DMS79 (cell line): ENCODE measurements around the gene IL3.

Experiments used
- DNase-seq: peaks from one replicate; lab custom pipeline; 2025; lab: John Stamatoyannopoulos, UW

Gene IL3

GRCh38 chr5:132026516-132027008 is 33.9 kb upstream of the IL3 start:
- DNase-seq = no peak

- DNase-seq = no peak
Measured at GRCh38 chr5:132027027-132027426, 33.4 kb upstream of the IL3 start.

GRCh38 chr5:132029609-132030330 is 30.7 kb upstream of the IL3 start:
- no peak for DNase-seq

- no peak for DNase-seq
Measured at GRCh38 chr5:132030610-132031009, 29.8 kb upstream of the IL3 start.

GRCh38 chr5:132032196-132032595 is 28.3 kb upstream of the IL3 start:
- no peak for DNase-seq

GRCh38 chr5:132033122-132033521 is 27.3 kb upstream of the IL3 start:
- DNase-seq = no peak

GRCh38 chr5:132037353-132037752 is 23.1 kb upstream of the IL3 start:
- no peak for DNase-seq

- DNase-seq = no peak
Measured at GRCh38 chr5:132044207-132044606, 16.2 kb upstream of the IL3 start.

GRCh38 chr5:132046880-132047299 is 13.6 kb upstream of the IL3 start:
- DNase-seq = no peak

GRCh38 chr5:132049093-132049492 is 11.4 kb upstream of the IL3 start:
- DNase-seq = no peak

GRCh38 chr5:132049559-132049958 is 10.9 kb upstream of the IL3 start:
- DNase-seq = no peak

- no peak for DNase-seq
Measured at GRCh38 chr5:132050136-132050535, 10.3 kb upstream of the IL3 start.

GRCh38 chr5:132050661-132051552 is 9.5 kb upstream of the IL3 start:
- DNase-seq = no peak

GRCh38 chr5:132052520-132052919 is 7.9 kb upstream of the IL3 start:
- no peak for DNase-seq

- no peak for DNase-seq
Measured at GRCh38 chr5:132053483-132053882, 7.0 kb upstream of the IL3 start.

GRCh38 chr5:132054031-132054696 is 6.3 kb upstream of the IL3 start:
- no peak for DNase-seq

GRCh38 chr5:132054697-132055440 is 5.6 kb upstream of the IL3 start:
- DNase-seq = no peak

- DNase-seq = no peak
Measured at GRCh38 chr5:132055441-132055807, 5.0 kb upstream of the IL3 start.

GRCh38 chr5:132055808-132056609 is 4.4 kb upstream of the IL3 start:
- DNase-seq = no peak

GRCh38 chr5:132056610-132057497 is 3.6 kb upstream of the IL3 start:
- no peak for DNase-seq
